Neural progenitor cell (in vitro differentiated cells): ENCODE results near the gene ACD.

Experiments
- EZH2 ChIP-seq: fragments of 200-600 bp; sonication (generic); IDR thresholded peaks from 2 replicates; pipeline ENCODE4 v1.6.1; 2017; ENCODE audit warnings: antibody characterized with exemption, mild to moderate bottlenecking, moderate library complexity
- EZH2phosphoT487 ChIP-seq: fragments of 200-600 bp; sonication (generic); IDR thresholded peaks from 2 replicates; pipeline ENCODE4 v1.6.1; 2017; ENCODE audit warnings: antibody characterized with exemption
- TF ChIP-seq, protein P1 (sequence below): fragments of 200-600 bp; sonication (generic); IDR thresholded peaks from 2 replicates; pipeline ENCODE4 v1.5.1; 2017; ENCODE audit warnings: antibody characterized with exemption, mild to moderate bottlenecking

DNA sequence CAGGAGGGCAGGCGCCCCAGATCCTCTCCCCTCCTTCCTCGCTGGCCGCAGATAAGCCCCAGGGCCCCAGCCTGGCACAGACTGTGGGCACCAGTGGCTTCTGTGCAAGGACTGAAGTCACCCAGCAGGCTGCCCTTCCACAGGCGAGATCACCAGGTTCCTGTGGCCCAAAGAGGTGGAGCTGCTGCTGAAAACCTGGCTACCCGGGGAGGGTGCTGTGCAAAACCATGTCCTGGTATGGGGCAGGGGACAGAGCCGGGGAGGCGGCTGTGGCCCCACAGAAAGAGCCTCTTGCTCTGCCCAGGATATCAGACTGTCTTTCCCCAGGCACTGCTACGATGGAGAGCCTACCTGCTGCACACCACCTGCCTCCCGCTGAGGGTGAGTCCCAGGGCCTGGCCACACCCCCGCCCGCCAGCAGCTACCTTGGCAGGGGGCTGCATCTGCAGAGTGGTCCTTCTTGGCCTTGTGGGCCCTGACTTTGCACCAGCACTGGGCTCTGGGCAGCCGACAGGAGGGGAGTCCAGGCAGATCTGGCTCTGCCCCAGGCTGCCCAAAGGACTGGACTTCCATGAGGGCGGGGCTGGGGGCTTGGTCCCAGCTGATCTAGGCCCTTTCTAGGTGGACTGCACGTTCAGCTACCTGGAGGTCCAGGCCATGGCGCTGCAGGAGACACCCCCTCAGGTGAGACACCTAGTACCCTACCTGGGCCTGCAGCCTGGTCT is 14.5 kb downstream of the ACD start:
- TF ChIP-seq, protein P1, sequence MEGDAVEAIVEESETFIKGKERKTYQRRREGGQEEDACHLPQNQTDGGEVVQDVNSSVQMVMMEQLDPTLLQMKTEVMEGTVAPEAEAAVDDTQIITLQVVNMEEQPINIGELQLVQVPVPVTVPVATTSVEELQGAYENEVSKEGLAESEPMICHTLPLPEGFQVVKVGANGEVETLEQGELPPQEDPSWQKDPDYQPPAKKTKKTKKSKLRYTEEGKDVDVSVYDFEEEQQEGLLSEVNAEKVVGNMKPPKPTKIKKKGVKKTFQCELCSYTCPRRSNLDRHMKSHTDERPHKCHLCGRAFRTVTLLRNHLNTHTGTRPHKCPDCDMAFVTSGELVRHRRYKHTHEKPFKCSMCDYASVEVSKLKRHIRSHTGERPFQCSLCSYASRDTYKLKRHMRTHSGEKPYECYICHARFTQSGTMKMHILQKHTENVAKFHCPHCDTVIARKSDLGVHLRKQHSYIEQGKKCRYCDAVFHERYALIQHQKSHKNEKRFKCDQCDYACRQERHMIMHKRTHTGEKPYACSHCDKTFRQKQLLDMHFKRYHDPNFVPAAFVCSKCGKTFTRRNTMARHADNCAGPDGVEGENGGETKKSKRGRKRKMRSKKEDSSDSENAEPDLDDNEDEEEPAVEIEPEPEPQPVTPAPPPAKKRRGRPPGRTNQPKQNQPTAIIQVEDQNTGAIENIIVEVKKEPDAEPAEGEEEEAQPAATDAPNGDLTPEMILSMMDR = no peak
- no peak for TF ChIP-seq EZH2
- no peak for TF ChIP-seq EZH2phosphoT487
